OCI-LY7 (cell line): ENCODE results near the gene APOE. TPM values are rescaled to one million over a fixed set of nuclear protein-coding genes. Genes with fewer than 3 reads are reported as not detected.
"Not testable (repeated sequence)": the region's sequence is repeated elsewhere in the genome, so short reads cannot be mapped to it uniquely, and the experiment has no call there.

Source experiments
- BruUV-seq: library from RNA; stranded (reverse); fragments of 400-500 nt; replicated peaks from 2 replicates; lab custom pipeline; 2021; lab: Mats Ljungman, UMichigan
- CTCF ChIA-PET: fragments of 300-600 bp; sonication (Branson Sonifier 250); formaldehyde crosslinking; loops from one replicate; lab custom pipeline; 2022; ENCODE audit warnings: antibody characterized with exemption; ENCODE audit not compliant: unreplicated experiment; lab: Charles Lee
- POLR2A ChIA-PET: fragments of 300-600 bp; sonication (Branson Sonifier 250); formaldehyde crosslinking; loops from one replicate; lab custom pipeline; 2022; ENCODE audit warnings: antibody characterized with exemption; lab: Charles Lee
- DNase-seq: peaks from one replicate; pipeline ENCODE4 v3.0.0-alpha.2; 2015; ENCODE audit warnings: low spot score
- H2AFZ ChIP-seq: fragments of 200-600 bp; sonication (generic), shearing (Covaris generic); 2 replicates; pipeline ENCODE4 v1.6.1; 2014; ENCODE audit warnings: mild to moderate bottlenecking, antibody characterized with exemption, low read length, moderate library complexity
- H3K27ac ChIP-seq: fragments of 200-600 bp; sonication (generic); 2 replicates; pipeline ENCODE4 v1.5.1; 2014; ENCODE audit warnings: mixed run types, low read depth, mild to moderate bottlenecking, moderate library complexity, low read length, inconsistent platforms; ENCODE audit not compliant: poor library complexity, severe bottlenecking
- H3K36me3 ChIP-seq: fragments of 200-600 bp; sonication (generic); 2 replicates; pipeline ENCODE4 v1.6.1; 2014; ENCODE audit warnings: mild to moderate bottlenecking, antibody characterized with exemption, low read length, moderate library complexity, mixed read lengths; ENCODE audit not compliant: insufficient read depth
- H3K4me1 ChIP-seq: fragments of 200-600 bp; sonication (generic); 2 replicates; pipeline ENCODE4 v1.5.1; 2014; ENCODE audit warnings: mild to moderate bottlenecking, low read length; ENCODE audit not compliant: insufficient read depth, poor library complexity, severe bottlenecking
- H3K4me2 ChIP-seq: fragments of 200-600 bp; sonication (generic); 2 replicates; pipeline ENCODE4 v1.6.1; 2014; ENCODE audit warnings: mild to moderate bottlenecking, low read length
- H3K4me3 ChIP-seq: fragments of 200-600 bp; sonication (generic); 2 replicates; pipeline ENCODE4 v1.5.1; 2014; ENCODE audit warnings: mild to moderate bottlenecking, low read depth, low read length; ENCODE audit not compliant: poor library complexity, severe bottlenecking
- H3K79me2 ChIP-seq: fragments of 200-600 bp; sonication (generic); 2 replicates; pipeline ENCODE4 v1.6.1; 2016; ENCODE audit warnings: low read depth, mild to moderate bottlenecking, low read length, moderate library complexity, mixed read lengths; ENCODE audit not compliant: insufficient read depth
- H3K9me2 ChIP-seq: fragments of 200-600 bp; sonication (generic); 2 replicates; pipeline ENCODE4 v1.6.1; 2016; ENCODE audit warnings: mild to moderate bottlenecking, low read length, mixed read lengths; ENCODE audit not compliant: insufficient read depth
- H3K9me3 ChIP-seq: fragments of 200-600 bp; sonication (generic); 2 replicates; pipeline ENCODE4 v1.6.1; 2014; ENCODE audit warnings: mild to moderate bottlenecking, mixed run types, low read length, mixed read lengths
- H4K20me1 ChIP-seq: fragments of 200-600 bp; sonication (generic); 2 replicates; pipeline ENCODE4 v1.6.1; 2014; ENCODE audit warnings: mild to moderate bottlenecking, antibody characterized with exemption, low read length, moderate library complexity, mixed read lengths; ENCODE audit not compliant: insufficient read depth
- CTCF ChIP-seq: fragments of 200-600 bp; sonication (generic); conservative IDR thresholded peaks from 2 replicates; pipeline ENCODE4 v1.5.1; 2014; ENCODE audit warnings: mild to moderate bottlenecking, antibody characterized with exemption, low read length, moderate library complexity, mixed read lengths
- EZH2phosphoT487 ChIP-seq: fragments of 200-600 bp; sonication (generic); IDR thresholded peaks from 2 replicates; pipeline ENCODE4 v1.6.1; 2018; ENCODE audit warnings: low read depth, borderline replicate concordance, mild to moderate bottlenecking, mixed run types, antibody characterized with exemption, low read length, moderate library complexity, mixed read lengths
- intact Hi-C: fragments of 100-400 bp; cut with micrococcal nuclease; formaldehyde crosslinking; loops from one replicate; pipeline ENCODE4 v1.10.0; 2022; ENCODE audit not compliant: unreplicated experiment
- total RNA-seq, 2 experiments: library from RNA; depleted of rRNA in 1 of 2; stranded (reverse); fragments of >200 nt in 1 of 2; shearing (Covaris generic) in 1 of 2; gene quantifications; 2 replicates each; pipeline ENCODE4 v1.2.3, GENCODE V29; 2014 to 2022

Gene APOE
- total RNA-seq, 2 experiments from 2014 or later: 1.8 to 2.1 TPM

DNA sequence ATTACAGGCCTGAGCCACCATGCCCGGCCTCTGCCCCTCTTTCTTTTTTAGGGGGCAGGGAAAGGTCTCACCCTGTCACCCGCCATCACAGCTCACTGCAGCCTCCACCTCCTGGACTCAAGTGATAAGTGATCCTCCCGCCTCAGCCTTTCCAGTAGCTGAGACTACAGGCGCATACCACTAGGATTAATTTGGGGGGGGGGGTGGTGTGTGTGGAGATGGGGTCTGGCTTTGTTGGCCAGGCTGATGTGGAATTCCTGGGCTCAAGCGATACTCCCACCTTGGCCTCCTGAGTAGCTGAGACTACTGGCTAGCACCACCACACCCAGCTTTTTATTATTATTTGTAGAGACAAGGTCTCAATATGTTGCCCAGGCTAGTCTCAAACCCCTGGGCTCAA lies 4.2 kb downstream of the APOE start:
- Histone ChIP-seq H3K4me3 (no peak overlapping the region), H4K20me1 (no peaks in the 10 kb centered on the region), H2AFZ (no peak overlapping the region), H3K79me2 (no peaks in the 10 kb centered on the region), H3K4me1 (peaks cover 13% of the 10 kb centered on the region), H3K27ac (no peak overlapping the region), H3K36me3 (0 out of 2 replicates have a peak, but pooled peaks cover under 1% of the 10 kb centered on the region), H3K9me2 (no peaks in the 10 kb centered on the region), H3K9me3 (no peaks in the 10 kb centered on the region), H3K4me2 (no peak overlapping the region)
- DNase-seq: no peak
- BruUV-seq: no TSS peak
- CTCF ChIA-PET: no interaction called here
- no peak for TF ChIP-seq CTCF
- no peak for TF ChIP-seq EZH2phosphoT487
- POLR2A ChIA-PET: interaction anchor here (0.6 kb wide), 2 partner anchors 32 to 40 kb away, joined by 3 to 4 read pairs; no protein-coding TSS in a partner anchor
- intact Hi-C loops: loop anchor here (2.0 kb wide), 1 partner anchor 41 kb away; no protein-coding TSS in a partner anchor

GRCh38 chr19:44911896-44912295 lies 6.3 kb downstream of the APOE start:
- H2AFZ ChIP-seq, H3K4me1 ChIP-seq, H3K27ac ChIP-seq, H3K4me3 ChIP-seq, BruUV-seq, H3K79me2 ChIP-seq, POLR2A ChIA-PET, H3K9me3 ChIP-seq, DNase-seq, H3K9me2 ChIP-seq, H3K36me3 ChIP-seq, H4K20me1 ChIP-seq, CTCF ChIA-PET, H3K4me2 ChIP-seq: not testable (repeated sequence)
- intact Hi-C loops: loop anchor here (2.0 kb wide), 1 partner anchor 39 kb away; no protein-coding TSS in a partner anchor

GRCh38 chr19:44912854-44913253 lies 7.3 kb downstream of the APOE start:
- CTCF ChIA-PET: no interaction called here
- Histone ChIP-seq H3K9me2 (no peaks in the 10 kb centered on the region), H4K20me1 (no peaks in the 10 kb centered on the region), H2AFZ (no peak overlapping the region), H3K9me3 (no peaks in the 10 kb centered on the region), H3K36me3 (no peaks in the 10 kb centered on the region), H3K79me2 (no peaks in the 10 kb centered on the region), H3K27ac (no peak overlapping the region), H3K4me3 (no peak overlapping the region), H3K4me1 (peaks cover 7% of the 10 kb centered on the region), H3K4me2 (no peak overlapping the region)
- BruUV-seq: no TSS peak
- POLR2A ChIA-PET: no interaction called here
- no peak for TF ChIP-seq CTCF
- intact Hi-C loops: no loop called here
- DNase-seq: no peak

DNA sequence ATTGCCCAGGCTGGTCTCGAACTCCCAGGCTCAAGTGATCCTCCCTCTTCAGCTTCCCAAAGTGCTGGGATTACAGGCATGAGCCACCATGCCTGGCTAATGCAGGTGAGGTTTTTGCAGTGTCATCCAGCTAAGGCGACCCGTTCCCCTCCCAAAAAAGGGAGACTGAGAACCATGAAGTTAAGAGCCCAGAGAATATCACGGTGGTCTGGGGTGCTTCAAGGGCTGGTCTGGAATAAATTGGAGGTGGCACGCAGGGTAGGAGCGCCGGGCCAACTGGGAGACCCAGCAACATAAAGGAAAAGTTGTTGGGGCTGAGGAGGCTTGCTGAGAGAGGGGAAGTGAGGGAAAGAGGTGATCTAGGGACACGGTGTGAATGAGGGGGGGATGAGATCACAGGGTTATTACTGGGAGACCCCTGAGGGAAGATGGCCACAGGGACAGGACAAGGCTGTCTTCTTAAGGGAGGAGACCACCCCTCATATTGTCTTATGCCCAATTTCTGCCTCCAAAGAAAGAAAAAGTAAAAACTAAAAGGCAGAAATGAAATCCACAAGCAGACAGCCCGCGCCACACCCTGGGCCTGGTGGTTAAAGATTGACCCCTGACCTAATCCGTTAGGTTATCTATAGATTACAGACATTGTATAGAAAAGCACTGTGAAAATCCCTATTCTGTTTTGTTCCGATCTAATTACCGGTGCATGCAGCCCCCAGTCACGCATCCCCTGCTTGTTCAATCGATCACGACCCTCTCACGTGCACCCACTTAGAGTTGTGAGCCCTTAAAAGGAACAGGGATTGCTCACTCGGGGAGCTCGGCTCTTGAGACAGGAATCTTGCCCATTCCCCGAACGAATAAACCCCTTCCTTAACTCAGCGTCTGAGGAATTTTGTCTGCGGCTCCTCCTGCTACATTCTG lies 8.2 kb downstream of the APOE start:
- intact Hi-C loops, BruUV-seq, CTCF ChIA-PET: not testable (repeated sequence)

More for the DNA sequence above, 8.2 kb downstream of the APOE start:
- peak overlapping the region; percentile 93; the same call in 1 of the 2 replicates for H2AFZ ChIP-seq
- POLR2A ChIA-PET, H3K79me2 ChIP-seq, H3K9me3 ChIP-seq, H3K27ac ChIP-seq, DNase-seq, H3K4me1 ChIP-seq, H3K36me3 ChIP-seq, H3K9me2 ChIP-seq, H4K20me1 ChIP-seq: not testable (repeated sequence)
- H3K4me2 ChIP-seq: peak overlapping the region; percentile 57; the same call in 1 of the 2 replicates
- peak overlapping the region; percentile 65 for H3K4me3 ChIP-seq
